K562 (cell line): ENCODE data around the gene USP20. TPM values are rescaled to one million over a fixed set of nuclear protein-coding genes. Genes with fewer than 3 reads are reported as not detected.

Experiments
- AFF1 ChIP-seq, 2 experiments: fragments of 450-650 bp; IDR thresholded peaks; 2 replicates each; pipeline ENCODE4 v1.6.1; 2018; ENCODE audit warnings: mild to moderate bottlenecking in 2 of 2, low read depth in 1 of 2; ENCODE audit not compliant: partially characterized antibody in 2 of 2
- CBX3 ChIP-seq, 2 experiments: IDR thresholded peaks; 1 replicate in 1 of 2; 2 replicates in 1 of 2; pipeline ENCODE4 v1.6.1; 2012; ENCODE audit warnings: inconsistent platforms in 2 of 2, low read length in 2 of 2, borderline replicate concordance in 1 of 2, control low read depth in 1 of 2
- CEBPB ChIP-seq: fragments of 450-650 bp; IDR thresholded peaks from 2 replicates; pipeline ENCODE4 v1.6.1; 2016; ENCODE audit warnings: missing genetic modification characterization, missing compliant biosample characterization
- CHD7 ChIP-seq: fragments of 200-600 bp; sonication (generic); IDR thresholded peaks from one replicate; pipeline ENCODE4 v1.6.1; 2012; ENCODE audit warnings: mild to moderate bottlenecking, low read depth, low read length, inconsistent platforms
- CREM ChIP-seq: IDR thresholded peaks from 2 replicates; pipeline ENCODE4 v1.6.1; 2014; ENCODE audit warnings: antibody characterized with exemption, low read depth
- NFATC3 ChIP-seq: fragments of 450-650 bp; IDR thresholded peaks from 2 replicates; pipeline ENCODE4 v1.6.1; 2017; ENCODE audit warnings: mild to moderate bottlenecking
- NFYB ChIP-seq: IDR thresholded peaks from 2 replicates; pipeline ENCODE4 v1.6.1; 2011; ENCODE audit warnings: mild to moderate bottlenecking, moderate library complexity; ENCODE audit not compliant: insufficient read length; ENCODE audit errors: extremely low read depth
- SETDB1 ChIP-seq: IDR thresholded peaks from one replicate; pipeline ENCODE4 v1.6.1; 2012; ENCODE audit warnings: low read length, control low read depth, inconsistent platforms
- SLC30A9 ChIP-seq: fragments of 250-450 bp; sonication (Bioruptor Pico); IDR thresholded peaks from 2 replicates; pipeline ENCODE4 v1.8.0; 2022; ENCODE audit warnings: mild to moderate bottlenecking, moderate library complexity
- TGIF2 ChIP-seq: sonication (generic); formaldehyde crosslinking; IDR thresholded peaks from 2 replicates; pipeline ENCODE4 v1.8.1; 2022; ENCODE audit warnings: mild to moderate bottlenecking, missing genetic modification reagents, moderate library complexity
- ZNF253 ChIP-seq: fragments of 250-450 bp; sonication (Bioruptor Pico); conservative IDR thresholded peaks from 2 replicates; pipeline ENCODE4 v1.6.1; 2021; ENCODE audit warnings: mild to moderate bottlenecking
- ZNF395 ChIP-seq: fragments of 200-800 bp; sonication (Bioruptor generic); IDR thresholded peaks from 2 replicates; pipeline ENCODE4 v1.6.1; 2017; ENCODE audit warnings: missing genetic modification characterization, missing compliant biosample characterization
- polyA plus RNA-seq, 8 experiments: library from polyadenylated mRNA; depleted of rRNA in 4 of 8; stranded (reverse) in 5 of 8; unstranded in 3 of 8; fragments of >200 nt; fragmentation: Nextera tagmentation in 2 of 8; fragmentation: Illumina TruSeq in 1 of 8; extraction: Ambion mirVana in 2 of 8; extraction: Trizol in 1 of 8; gene quantifications; 2 replicates each; pipeline versions ENCODE4 v1.2.1 to v1.2.3, GENCODE V29; 2011 to 2014; ENCODE audit warnings: inconsistent platforms in 1 of 8, missing spikeins in 1 of 8
- total RNA-seq, 7 experiments: library from RNA; depleted of rRNA in 6 of 7; stranded (reverse); fragments of >200 nt in 6 of 7; fragmentation: Illumina TruSeq in 2 of 7; extraction: Trizol in 2 of 7; gene quantifications; 2 replicates each; pipeline versions ENCODE4 v1.2.1 to v1.2.3, GENCODE V29; 2011 to 2021; ENCODE audit warnings: low replicate concordance in 1 of 7

USP20 gene
- total and polyA plus RNA-seq, 9 of the 15 experiments (the other 6 are each of a cell fraction or from before 2014, with no cell fraction given), result 1.9 to 136 (median 49.1) TPM

GRCh38 chr9:129885670-129886106 is 50.4 kb downstream of the USP20 start (continued):
- no peak for TF ChIP-seq CHD7
- no peak for TF ChIP-seq CBX3 (IDR thresholded peaks at IDR 0.05; ENCODE audit: borderline replicate concordance in 1 of 2, low read length in 2 of 2)
- TF ChIP-seq NFYB, result no peak
- TF ChIP-seq SETDB1, result no peak
- no peak for TF ChIP-seq NFATC3
- no peak; the same call in 1 of the 2 replicates for TF ChIP-seq ZNF253 (CRISPR knock-in tag)
- TF ChIP-seq ZNF395, result no peak
- TF ChIP-seq CREM, result no peak
- no peak for TF ChIP-seq TGIF2 (CRISPR knock-in tag)
- no peak for TF ChIP-seq CEBPB (tag)
- no peak for TF ChIP-seq AFF1 (IDR thresholded peaks at IDR 0.05; ENCODE audit: low read depth in 1 of 2, partially characterized antibody in 2 of 2)
- no peak for TF ChIP-seq SLC30A9 (CRISPR knock-in tag)
